Superior temporal gyrus (tissue), 1 donor: ENCODE data around the gene RAET1E.
"Not testable (repeated sequence)": the region's sequence is repeated elsewhere in the genome, so short reads cannot be mapped to it uniquely, and the experiment has no call there.

Experiments used
- DNase-seq: peaks from one replicate; pipeline ENCODE4 v3.0.0-alpha.2; 2016; ENCODE audit errors: extremely low spot score

RAET1E gene

GRCh38 chr6:149909701-149910470 lies 12.0 kb upstream of the RAET1E start:
- no peak for DNase-seq

DNA sequence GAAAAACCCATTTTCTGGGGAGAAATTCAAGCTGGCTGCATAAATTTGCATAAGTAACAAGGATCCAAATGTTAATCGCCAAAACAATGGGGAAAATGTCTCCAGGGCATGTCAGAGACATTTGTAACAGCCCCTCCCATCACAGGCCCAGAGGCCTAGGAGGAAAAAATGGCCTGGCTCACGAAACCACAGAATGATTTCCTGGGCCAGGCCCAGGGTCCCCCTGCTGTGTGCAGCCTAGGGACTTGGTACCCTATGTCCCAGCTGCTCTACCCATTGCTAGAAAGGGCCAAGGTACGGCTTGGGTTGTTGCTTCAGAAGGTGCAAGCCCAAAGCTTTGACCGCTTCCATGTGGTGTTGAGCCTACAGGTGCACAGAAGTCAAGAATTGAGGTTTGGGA lies 10.6 kb upstream of the RAET1E start:
- not testable (repeated sequence) for DNase-seq

- no peak for DNase-seq
Observed at GRCh38 chr6:149907317-149907716, 9.4 kb upstream of the RAET1E start.

GRCh38 chr6:149906405-149906804 lies 8.5 kb upstream of the RAET1E start:
- no peak for DNase-seq

GRCh38 chr6:149905911-149906371 lies 8.0 kb upstream of the RAET1E start:
- no peak for DNase-seq

DNA sequence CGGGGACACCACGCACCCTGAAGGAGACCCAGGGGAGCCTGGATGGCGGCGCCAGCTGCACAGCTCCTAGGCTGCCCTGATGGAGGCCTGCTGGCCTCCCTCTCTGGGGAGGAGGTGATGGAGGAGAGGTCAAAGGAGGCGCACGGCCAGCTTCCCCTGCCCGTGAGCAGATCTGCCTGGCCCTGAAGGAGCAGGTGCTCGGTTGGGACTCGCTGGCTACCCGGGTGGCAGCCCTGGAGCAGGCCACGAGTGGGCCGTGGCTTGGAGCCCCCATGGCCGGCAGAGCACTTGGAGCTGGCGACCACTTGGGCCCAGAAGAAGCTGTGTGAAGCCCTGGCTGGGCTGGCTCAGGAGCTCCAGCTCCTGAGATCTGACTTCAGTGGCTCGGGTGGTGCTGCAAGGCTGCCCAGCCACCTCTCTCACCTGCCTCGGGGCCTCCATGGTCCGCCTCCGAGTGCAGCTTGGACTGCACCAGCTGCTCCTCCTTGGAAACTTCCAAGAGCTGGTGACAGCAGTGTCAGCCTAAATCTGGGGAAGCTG lies 7.5 kb upstream of the RAET1E start:
- no peak for DNase-seq

GRCh38 chr6:149904661-149905370 lies 6.9 kb upstream of the RAET1E start:
- DNase-seq: no peak

DNA sequence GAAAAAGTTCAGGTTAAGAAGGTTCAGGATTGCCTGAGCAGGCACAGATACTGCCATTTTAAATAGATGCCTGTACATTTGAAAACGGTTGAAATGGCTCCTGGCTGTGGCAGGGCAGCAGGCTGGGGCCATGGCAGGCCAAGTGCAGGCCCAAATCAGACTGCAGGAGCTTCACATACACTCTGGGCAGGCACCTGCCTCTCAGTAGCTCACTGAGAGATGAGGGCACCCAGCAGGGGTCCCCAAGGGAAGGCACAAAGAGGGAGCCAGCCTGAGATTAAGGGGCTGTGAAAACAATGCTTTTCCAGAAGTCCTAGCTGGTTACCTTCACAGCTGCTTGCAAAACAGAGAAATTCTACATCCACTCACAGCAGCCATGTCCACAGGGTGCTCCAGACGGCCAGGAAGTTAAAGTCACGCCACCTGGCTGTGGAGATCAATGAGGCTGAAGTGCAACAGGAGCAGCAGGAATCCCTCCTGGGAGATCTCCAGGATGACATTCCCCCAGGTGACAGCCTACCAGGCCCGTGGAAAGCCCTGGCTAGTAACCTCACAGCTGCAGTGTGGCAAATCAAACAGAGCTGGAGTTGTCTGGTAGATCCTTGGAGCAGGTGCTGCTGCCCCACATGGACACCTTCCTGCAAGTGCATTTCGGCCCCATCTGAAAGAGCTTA lies 6.2 kb upstream of the RAET1E start:
- no peak for DNase-seq

- DNase-seq: no peak
Observed at GRCh38 chr6:149901444-149902140, 3.7 kb upstream of the RAET1E start.

DNA sequence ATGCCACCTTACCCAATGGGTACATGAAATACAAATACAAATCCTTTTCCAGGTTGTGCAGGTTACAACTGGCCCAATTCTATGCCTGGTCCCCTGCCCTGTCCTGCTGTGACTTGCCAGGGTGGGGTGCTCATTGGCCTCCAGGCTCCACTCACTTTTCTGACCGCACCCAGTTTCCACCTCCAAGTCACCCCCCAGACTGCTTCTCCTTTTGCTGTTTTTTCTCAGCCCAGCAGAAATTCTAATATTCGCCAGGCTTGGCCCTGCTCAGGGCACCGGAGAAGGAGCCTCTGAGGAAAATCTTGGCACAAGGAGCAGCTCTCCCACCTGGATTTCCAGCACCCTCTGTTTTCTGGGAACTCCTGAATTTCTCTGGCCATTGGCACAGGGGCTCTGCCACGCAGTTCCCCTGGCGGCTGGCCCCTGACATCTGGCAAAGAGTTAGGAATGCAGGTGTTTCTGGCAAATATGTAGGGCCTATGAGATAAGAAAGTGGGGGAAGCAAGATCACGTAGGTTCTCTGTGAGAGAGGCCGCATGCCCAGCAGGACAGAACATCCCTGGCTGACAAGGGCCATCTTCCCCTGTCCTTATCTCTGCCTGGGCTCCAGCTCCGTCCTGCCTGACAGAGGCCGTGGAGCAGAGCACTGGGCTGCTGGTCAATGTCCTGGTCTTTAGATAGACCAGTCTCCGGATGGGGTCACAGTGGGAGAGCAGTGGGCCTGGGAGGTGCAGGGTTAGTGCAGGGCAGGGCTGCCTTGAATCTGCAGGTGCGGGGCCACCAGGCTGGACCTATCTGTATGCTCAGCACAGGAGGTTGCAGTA lies 2.9 kb upstream of the RAET1E start:
- no peak for DNase-seq

GRCh38 chr6:149899926-149900619 lies 2.2 kb upstream of the RAET1E start:
- no peak for DNase-seq

DNA sequence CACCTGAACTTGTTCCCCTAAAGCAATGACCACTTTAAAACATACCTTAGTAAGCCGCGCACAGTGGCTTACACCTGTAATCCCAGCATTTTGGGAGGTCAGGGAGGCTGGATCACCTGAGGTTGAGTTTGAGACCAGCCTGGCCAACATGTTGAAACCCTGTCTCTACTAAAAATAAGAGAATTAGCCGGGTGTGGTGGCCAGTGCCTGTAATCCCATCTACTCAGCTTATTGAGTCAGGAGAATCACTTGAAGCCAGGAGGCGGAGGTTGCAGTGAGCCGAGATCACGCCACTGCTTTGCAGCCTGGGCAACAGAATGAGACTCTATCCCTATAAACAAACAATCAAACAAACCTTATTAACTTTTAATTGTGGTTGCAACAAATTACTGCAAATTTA lies 1.6 kb upstream of the RAET1E start:
- no peak for DNase-seq

- DNase-seq: no peak
Observed at GRCh38 chr6:149898966-149899365, 1.1 kb upstream of the RAET1E start.

DNA sequence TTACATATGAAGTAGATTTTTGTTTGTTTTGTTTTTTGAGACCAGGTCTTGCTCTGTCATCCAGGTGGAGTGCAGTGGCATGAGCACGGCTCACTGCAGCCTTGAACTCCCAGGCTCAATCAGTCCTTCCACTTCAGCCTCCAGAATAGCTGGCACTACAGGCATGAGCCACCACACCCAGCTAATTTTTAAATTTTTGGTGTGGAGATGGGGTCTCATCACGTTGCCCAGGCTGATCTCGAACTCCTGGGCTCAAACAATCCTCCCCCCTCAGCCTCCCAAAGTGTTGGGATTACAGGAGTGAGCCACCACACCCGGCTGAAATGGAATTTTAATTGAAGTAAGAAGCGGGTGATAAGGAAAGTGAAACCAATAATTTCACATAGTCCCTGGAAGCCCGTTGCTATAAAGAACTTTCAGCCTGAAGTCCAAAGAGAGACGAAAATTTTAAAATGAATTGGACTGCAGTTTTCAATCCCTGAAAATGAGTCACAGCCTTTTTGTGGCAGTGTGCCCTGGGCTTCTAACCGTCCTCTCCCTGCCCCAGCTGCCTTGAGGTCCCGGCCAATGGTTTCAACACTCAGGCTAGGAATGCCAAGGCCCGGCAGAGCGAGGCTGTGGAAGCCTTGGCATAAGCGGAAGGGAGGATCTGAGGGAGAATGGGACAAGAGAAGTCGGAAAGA lies 757 bp downstream of the RAET1E start:
- peak; percentile 18 for DNase-seq

- DNase-seq: no peak
Observed at GRCh38 chr6:149896491-149896890, 1.4 kb downstream of the RAET1E start.

GRCh38 chr6:149895833-149896271 lies 2.1 kb downstream of the RAET1E start:
- no peak for DNase-seq

DNA sequence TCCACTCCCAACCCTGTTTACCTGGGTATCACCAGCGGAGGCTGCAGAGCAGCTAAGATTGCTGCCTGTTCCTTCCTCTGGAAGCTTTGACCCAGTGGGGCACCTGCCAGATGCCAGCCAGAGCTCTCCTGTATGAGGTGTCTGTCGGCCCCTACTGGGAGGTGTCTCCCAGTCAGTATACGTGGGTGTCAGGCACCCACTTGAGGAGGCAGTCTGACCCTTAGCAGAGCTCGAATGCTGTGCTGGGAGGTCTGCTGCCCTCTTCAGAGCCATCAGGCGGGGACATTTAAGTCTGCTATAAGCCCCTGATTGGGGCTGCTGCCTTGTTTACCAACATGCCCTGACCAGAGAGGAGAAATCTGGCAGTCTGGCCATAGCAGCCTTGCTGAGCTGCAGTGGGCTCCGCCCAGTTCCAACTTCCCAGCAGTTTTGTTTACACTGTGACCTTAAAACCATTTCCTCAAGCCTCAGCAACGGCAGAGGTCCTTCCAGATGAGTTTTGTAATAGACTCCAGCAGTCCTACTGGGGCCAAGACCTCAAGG lies 2.8 kb downstream of the RAET1E start:
- no peak for DNase-seq

DNA sequence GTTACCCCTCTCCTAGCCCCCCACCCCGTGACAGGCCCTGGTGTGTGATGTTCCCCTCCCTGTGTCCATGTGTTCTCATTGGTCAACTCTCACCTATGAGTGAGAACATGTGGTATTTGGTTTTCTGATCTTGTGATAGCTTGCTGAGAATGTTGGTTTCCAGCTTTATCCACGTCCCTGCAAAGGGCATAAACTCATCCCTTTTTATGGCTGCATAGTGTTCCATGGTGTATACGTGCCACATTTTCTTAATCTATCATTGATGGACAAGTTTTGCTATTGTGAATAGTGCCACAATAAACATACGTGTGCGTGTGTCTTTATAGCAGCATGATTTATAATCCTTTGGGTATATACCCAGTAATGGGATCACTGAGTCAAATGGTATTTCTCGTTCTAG lies 6.0 kb downstream of the RAET1E start:
- not testable (repeated sequence) for DNase-seq

DNA sequence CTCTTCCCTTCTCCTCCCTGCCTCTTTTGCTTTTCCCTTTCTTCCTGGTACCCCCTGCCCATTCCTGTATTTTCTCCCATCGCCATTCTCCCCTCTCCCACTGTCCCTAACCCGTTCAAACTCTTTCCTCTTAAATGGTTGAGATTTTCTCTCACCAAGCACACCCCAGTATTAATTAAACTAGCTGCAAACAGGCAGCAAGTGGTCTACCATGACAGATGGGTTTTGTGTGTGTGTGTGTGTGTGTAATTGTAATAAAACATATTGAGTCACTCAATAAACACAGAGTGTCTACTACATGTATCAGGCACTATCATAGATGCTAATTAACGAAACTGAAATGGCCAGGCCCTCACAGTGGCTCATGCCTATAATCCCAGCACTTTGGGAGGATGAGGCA lies 6.7 kb downstream of the RAET1E start:
- no peak for DNase-seq
